NT2/D1 (cell line): Measurements from ENCODE around the gene FGFBP3.
"Not testable (repeated sequence)": the region's sequence is repeated elsewhere in the genome, so short reads cannot be mapped to it uniquely, and the experiment has no call there.

Experiments
- YY1 ChIP-seq: IDR thresholded peaks from 2 replicates; pipeline ENCODE4 v1.6.1; 2011; ENCODE audit not compliant: insufficient read length, insufficient read depth
- ZNF274 ChIP-seq: IDR thresholded peaks from 2 replicates; pipeline ENCODE4 v1.6.1; 2011; ENCODE audit warnings: mild to moderate bottlenecking, low read depth, low read length

DNA sequence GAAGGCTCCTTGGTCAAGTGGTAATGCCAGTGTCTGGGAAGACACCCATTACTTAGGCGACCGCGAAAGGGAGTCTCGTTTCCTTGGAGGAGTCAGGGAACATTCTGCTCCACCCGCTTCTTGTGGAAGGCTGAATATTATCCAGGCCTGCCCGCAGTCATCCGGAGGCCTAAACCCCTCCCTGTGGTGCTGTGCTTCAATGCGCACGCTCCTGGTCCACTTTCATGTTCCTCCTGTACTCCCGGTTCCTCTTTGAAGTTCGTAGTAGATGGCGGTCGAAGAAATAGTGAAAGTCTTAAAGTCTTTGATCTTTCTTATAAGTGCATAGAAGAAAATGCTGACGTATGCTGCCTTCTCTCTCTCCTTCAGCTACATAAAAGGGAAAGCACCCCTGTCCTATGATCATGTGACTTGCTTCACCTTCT is 15.0 kb downstream of the FGFBP3 start:
- not testable (repeated sequence) for TF ChIP-seq YY1, ZNF274
